Liver (tissue), 3 donors: ENCODE data around the gene GLIPR2.

Experiments used
- GABPA ChIP-seq, 2 donors: IDR thresholded peaks in 1 of 2; conservative IDR thresholded peaks in 1 of 2; 2 replicates each; pipeline ENCODE4 v1.6.1; 2016; ENCODE audit warnings: antibody characterized with exemption in 2 of 2, mild to moderate bottlenecking in 1 of 2, moderate library complexity in 1 of 2
- JUND ChIP-seq, 2 donors: IDR thresholded peaks; 2 replicates each; pipeline ENCODE4 v1.6.1; 2016; ENCODE audit warnings: antibody characterized with exemption in 2 of 2
- NR2F2 ChIP-seq: IDR thresholded peaks from 2 replicates; pipeline ENCODE4 v1.6.1; 2016; ENCODE audit warnings: antibody characterized with exemption
- RAD21 ChIP-seq, 2 donors: IDR thresholded peaks; 2 replicates each; pipeline ENCODE4 v1.6.1; 2016; ENCODE audit warnings: antibody characterized with exemption in 2 of 2, mild to moderate bottlenecking in 2 of 2
- RXRA ChIP-seq, 2 donors: IDR thresholded peaks; 2 replicates each; pipeline ENCODE4 v1.6.1; 2017 to 2018; ENCODE audit warnings: antibody characterized with exemption in 2 of 2, mild to moderate bottlenecking in 1 of 2
- SP1 ChIP-seq: IDR thresholded peaks from 2 replicates; pipeline ENCODE4 v1.6.1; 2018; ENCODE audit warnings: antibody characterized with exemption, mild to moderate bottlenecking
- TAF1 ChIP-seq: conservative IDR thresholded peaks from 2 replicates; pipeline ENCODE4 v1.6.1; 2016; ENCODE audit warnings: antibody characterized with exemption, mild to moderate bottlenecking
- YY1 ChIP-seq: IDR thresholded peaks from 2 replicates; pipeline ENCODE4 v1.6.1; 2016; ENCODE audit warnings: antibody characterized with exemption, mild to moderate bottlenecking
- TF ChIP-seq, protein P1 (sequence below): fragments of 150-350 bp; IDR thresholded peaks from 2 replicates; pipeline ENCODE4 v1.5.1; 2017; ENCODE audit warnings: improper control_type of control experiment, low read depth, low read length; ENCODE audit not compliant: missing input control
- TF ChIP-seq, protein P2 (sequence below): IDR thresholded peaks from 2 replicates; pipeline ENCODE4 v1.6.1; 2016; ENCODE audit warnings: antibody characterized with exemption
- TF ChIP-seq, protein P3 (sequence below): IDR thresholded peaks from 2 replicates; pipeline ENCODE4 v1.6.1; 2016; ENCODE audit warnings: antibody characterized with exemption, mild to moderate bottlenecking
- TF ChIP-seq, protein P4 (sequence below): IDR thresholded peaks from 2 replicates; pipeline ENCODE4 v1.6.1; 2016; ENCODE audit warnings: antibody characterized with exemption
- TF ChIP-seq, protein P5 (sequence below): IDR thresholded peaks from 2 replicates; pipeline ENCODE4 v1.6.1; 2016; ENCODE audit warnings: antibody characterized with exemption
- donor health status: healthy.
- donor health status: healthy.

DNA sequence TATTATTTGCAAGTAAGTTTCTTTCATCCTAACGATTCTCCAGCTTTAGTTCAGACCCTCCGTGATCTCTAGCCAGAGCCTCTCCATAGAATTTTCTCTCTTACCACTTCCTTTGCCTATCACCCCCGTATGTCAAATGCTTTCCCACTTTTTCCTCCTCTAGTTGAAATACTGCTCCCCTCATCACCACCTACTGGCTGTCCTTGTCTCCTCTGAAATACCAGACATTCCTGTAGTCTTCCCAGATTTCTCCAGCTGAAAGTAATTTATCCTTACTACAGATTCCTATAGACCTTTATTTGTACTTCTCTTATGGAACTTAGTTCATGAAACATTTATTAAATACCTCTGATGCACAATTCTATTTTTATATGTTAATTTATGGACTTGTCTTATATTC lies 36.0 kb upstream of the GLIPR2 start:
- TF ChIP-seq, protein P1, sequence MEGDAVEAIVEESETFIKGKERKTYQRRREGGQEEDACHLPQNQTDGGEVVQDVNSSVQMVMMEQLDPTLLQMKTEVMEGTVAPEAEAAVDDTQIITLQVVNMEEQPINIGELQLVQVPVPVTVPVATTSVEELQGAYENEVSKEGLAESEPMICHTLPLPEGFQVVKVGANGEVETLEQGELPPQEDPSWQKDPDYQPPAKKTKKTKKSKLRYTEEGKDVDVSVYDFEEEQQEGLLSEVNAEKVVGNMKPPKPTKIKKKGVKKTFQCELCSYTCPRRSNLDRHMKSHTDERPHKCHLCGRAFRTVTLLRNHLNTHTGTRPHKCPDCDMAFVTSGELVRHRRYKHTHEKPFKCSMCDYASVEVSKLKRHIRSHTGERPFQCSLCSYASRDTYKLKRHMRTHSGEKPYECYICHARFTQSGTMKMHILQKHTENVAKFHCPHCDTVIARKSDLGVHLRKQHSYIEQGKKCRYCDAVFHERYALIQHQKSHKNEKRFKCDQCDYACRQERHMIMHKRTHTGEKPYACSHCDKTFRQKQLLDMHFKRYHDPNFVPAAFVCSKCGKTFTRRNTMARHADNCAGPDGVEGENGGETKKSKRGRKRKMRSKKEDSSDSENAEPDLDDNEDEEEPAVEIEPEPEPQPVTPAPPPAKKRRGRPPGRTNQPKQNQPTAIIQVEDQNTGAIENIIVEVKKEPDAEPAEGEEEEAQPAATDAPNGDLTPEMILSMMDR = no peak
- TF ChIP-seq YY1 (no peak), RXRA (IDR thresholded peaks at IDR 0.05) (no peak), SP1 (no peak), TAF1 (no peak), GABPA (IDR thresholded peaks at IDR 0.05 in 1 of 2, conservative IDR thresholded peaks at IDR 0.05 in 1 of 2) (no peak), NR2F2 (no peak), RAD21 (IDR thresholded peaks at IDR 0.05) (no peak), JUND (IDR thresholded peaks at IDR 0.05) (no peak)
- TF ChIP-seq, protein P2, sequence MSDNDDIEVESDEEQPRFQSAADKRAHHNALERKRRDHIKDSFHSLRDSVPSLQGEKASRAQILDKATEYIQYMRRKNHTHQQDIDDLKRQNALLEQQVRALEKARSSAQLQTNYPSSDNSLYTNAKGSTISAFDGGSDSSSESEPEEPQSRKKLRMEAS = no peak
- TF ChIP-seq, protein P3, sequence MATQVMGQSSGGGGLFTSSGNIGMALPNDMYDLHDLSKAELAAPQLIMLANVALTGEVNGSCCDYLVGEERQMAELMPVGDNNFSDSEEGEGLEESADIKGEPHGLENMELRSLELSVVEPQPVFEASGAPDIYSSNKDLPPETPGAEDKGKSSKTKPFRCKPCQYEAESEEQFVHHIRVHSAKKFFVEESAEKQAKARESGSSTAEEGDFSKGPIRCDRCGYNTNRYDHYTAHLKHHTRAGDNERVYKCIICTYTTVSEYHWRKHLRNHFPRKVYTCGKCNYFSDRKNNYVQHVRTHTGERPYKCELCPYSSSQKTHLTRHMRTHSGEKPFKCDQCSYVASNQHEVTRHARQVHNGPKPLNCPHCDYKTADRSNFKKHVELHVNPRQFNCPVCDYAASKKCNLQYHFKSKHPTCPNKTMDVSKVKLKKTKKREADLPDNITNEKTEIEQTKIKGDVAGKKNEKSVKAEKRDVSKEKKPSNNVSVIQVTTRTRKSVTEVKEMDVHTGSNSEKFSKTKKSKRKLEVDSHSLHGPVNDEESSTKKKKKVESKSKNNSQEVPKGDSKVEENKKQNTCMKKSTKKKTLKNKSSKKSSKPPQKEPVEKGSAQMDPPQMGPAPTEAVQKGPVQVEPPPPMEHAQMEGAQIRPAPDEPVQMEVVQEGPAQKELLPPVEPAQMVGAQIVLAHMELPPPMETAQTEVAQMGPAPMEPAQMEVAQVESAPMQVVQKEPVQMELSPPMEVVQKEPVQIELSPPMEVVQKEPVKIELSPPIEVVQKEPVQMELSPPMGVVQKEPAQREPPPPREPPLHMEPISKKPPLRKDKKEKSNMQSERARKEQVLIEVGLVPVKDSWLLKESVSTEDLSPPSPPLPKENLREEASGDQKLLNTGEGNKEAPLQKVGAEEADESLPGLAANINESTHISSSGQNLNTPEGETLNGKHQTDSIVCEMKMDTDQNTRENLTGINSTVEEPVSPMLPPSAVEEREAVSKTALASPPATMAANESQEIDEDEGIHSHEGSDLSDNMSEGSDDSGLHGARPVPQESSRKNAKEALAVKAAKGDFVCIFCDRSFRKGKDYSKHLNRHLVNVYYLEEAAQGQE = no peak
- TF ChIP-seq, protein P4, sequence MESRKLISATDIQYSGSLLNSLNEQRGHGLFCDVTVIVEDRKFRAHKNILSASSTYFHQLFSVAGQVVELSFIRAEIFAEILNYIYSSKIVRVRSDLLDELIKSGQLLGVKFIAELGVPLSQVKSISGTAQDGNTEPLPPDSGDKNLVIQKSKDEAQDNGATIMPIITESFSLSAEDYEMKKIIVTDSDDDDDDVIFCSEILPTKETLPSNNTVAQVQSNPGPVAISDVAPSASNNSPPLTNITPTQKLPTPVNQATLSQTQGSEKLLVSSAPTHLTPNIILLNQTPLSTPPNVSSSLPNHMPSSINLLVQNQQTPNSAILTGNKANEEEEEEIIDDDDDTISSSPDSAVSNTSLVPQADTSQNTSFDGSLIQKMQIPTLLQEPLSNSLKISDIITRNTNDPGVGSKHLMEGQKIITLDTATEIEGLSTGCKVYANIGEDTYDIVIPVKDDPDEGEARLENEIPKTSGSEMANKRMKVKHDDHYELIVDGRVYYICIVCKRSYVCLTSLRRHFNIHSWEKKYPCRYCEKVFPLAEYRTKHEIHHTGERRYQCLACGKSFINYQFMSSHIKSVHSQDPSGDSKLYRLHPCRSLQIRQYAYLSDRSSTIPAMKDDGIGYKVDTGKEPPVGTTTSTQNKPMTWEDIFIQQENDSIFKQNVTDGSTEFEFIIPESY = no peak
- TF ChIP-seq, protein P5, sequence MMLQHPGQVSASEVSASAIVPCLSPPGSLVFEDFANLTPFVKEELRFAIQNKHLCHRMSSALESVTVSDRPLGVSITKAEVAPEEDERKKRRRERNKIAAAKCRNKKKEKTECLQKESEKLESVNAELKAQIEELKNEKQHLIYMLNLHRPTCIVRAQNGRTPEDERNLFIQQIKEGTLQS = no peak
